Limb (tissue), 2 donors: ENCODE data around the gene SYT6.
A peak's percentile ranks its signal among the peaks of the same experiment; 100 is the strongest.

Source experiments
- DNase-seq, 2 donors: peaks; one replicate each; pipeline ENCODE4 v3.0.0-alpha.2; 2016; ENCODE audit errors: extremely low spot score in 2 of 2

The SYT6 gene

GRCh38 chr1:114118351-114118990, 35.2 kb downstream of the SYT6 start:
- no peak for DNase-seq

- no peak for DNase-seq
Measured at GRCh38 chr1:114117654-114118053, 36.0 kb downstream of the SYT6 start.

- DNase-seq: no peak
Measured at GRCh38 chr1:114116086-114116485, 37.6 kb downstream of the SYT6 start.

GRCh38 chr1:114114185-114115094, 39.2 kb downstream of the SYT6 start:
- DNase-seq: no peak

GRCh38 chr1:114113411-114114184, 40.1 kb downstream of the SYT6 start:
- DNase-seq: no peak

GRCh38 chr1:114112775-114113174, 40.9 kb downstream of the SYT6 start:
- DNase-seq: no peak

GRCh38 chr1:114111731-114112641, 41.7 kb downstream of the SYT6 start:
- DNase-seq: no peak

GRCh38 chr1:114109981-114110380, 43.7 kb downstream of the SYT6 start:
- no peak for DNase-seq

- DNase-seq: peak; percentile 45 to 58
Measured at GRCh38 chr1:114108751-114109255, 44.9 kb downstream of the SYT6 start.

- no peak for DNase-seq
Measured at GRCh38 chr1:114107474-114108435, 45.9 kb downstream of the SYT6 start.

GRCh38 chr1:114105421-114105979, 48.2 kb downstream of the SYT6 start:
- DNase-seq: peak; percentile 59 to 69

- DNase-seq: no peak
Measured at GRCh38 chr1:114104949-114105348, 48.7 kb downstream of the SYT6 start.

GRCh38 chr1:114103992-114104391, 49.7 kb downstream of the SYT6 start:
- no peak for DNase-seq

- no peak for DNase-seq
Measured at GRCh38 chr1:114102136-114102535, 51.5 kb downstream of the SYT6 start.

- no peak for DNase-seq
Measured at GRCh38 chr1:114100148-114100547, 53.5 kb downstream of the SYT6 start.

GRCh38 chr1:114099268-114099667, 54.4 kb downstream of the SYT6 start:
- DNase-seq: no peak

GRCh38 chr1:114097109-114097508, 56.6 kb downstream of the SYT6 start:
- DNase-seq: no peak

GRCh38 chr1:114094675-114095074, 59.0 kb downstream of the SYT6 start:
- no peak for DNase-seq

- no peak for DNase-seq
Measured at GRCh38 chr1:114094363-114094634, 59.4 kb downstream of the SYT6 start.
